Mesothelial cell of epicardium (in vitro differentiated cells): ENCODE data around the gene PTGIS. TPM values are rescaled to one million over a fixed set of nuclear protein-coding genes. Genes with fewer than 3 reads are reported as not detected.
A peak's percentile ranks its signal among the peaks of the same experiment; 100 is the strongest.

Experiments
- DNase-seq, 2 experiments: peaks; one replicate each; pipeline ENCODE4 v3.0.0; 2021; ENCODE audit warnings: low spot score in 2 of 2; ENCODE audit not compliant: unreplicated experiment in 2 of 2
- H3K27ac Mint-ChIP-seq: 2 replicates; pipeline ENCODE4 v1.8.0; 2021; ENCODE audit warnings: mixed read lengths
- H3K27me3 Mint-ChIP-seq: 2 replicates; pipeline ENCODE4 v1.8.0; 2021; ENCODE audit warnings: low read depth, mixed read lengths
- H3K36me3 Mint-ChIP-seq: 2 replicates; pipeline ENCODE4 v1.8.0; 2021; ENCODE audit warnings: mixed read lengths
- H3K4me1 Mint-ChIP-seq: 2 replicates; pipeline ENCODE4 v1.8.0; 2021; ENCODE audit warnings: mixed read lengths
- H3K4me3 Mint-ChIP-seq: 2 replicates; pipeline ENCODE4 v1.8.0; 2021; ENCODE audit warnings: mild to moderate bottlenecking, moderate library complexity, mixed read lengths
- H3K9me3 Mint-ChIP-seq: 2 replicates; pipeline ENCODE4 v1.8.0; 2021; ENCODE audit warnings: mixed read lengths
- CTCF ChIP-seq: fragments of 200-600 bp; sonication (generic); IDR thresholded peaks from one replicate; pipeline ENCODE4 v1.5.0; 2021; ENCODE audit warnings: antibody characterized with exemption; ENCODE audit not compliant: unreplicated experiment
- total RNA-seq: library from RNA; stranded (reverse); gene quantifications from 3 replicates; pipeline ENCODE4 v1.2.1, GENCODE V29; 2021

Gene PTGIS
- total RNA-seq, 1 donor from 2014 or later, result 113 TPM

GRCh38 chr20:49595811-49596561 is 28.0 kb upstream of the PTGIS start:
- Mint-ChIP-seq H3K27ac (peak overlapping the region; percentile 81), H3K27me3 (no peaks in the 10 kb centered on the region), H3K36me3 (no peaks in the 10 kb centered on the region), H3K9me3 (no peaks in the 10 kb centered on the region), H3K4me3 (no peak overlapping the region), H3K4me1 (peaks cover 38% of the 10 kb centered on the region)
- DNase-seq, result no peak
- TF ChIP-seq CTCF, result no peak

- DNase-seq, result no peak
- no peak for TF ChIP-seq CTCF
- Mint-ChIP-seq H3K4me3 (no peak overlapping the region), H3K27me3 (no peaks in the 10 kb centered on the region), H3K9me3 (no peaks in the 10 kb centered on the region), H3K4me1 (peaks cover 42% of the 10 kb centered on the region), H3K36me3 (no peaks in the 10 kb centered on the region), H3K27ac (peak overlapping the region; percentile 81)
Measured at GRCh38 chr20:49595346-49595745, 27.4 kb upstream of the PTGIS start.

GRCh38 chr20:49594931-49595315 is 27.0 kb upstream of the PTGIS start:
- no peaks in the 10 kb centered on the region for H3K36me3 Mint-ChIP-seq
- H3K27ac Mint-ChIP-seq, result peak overlapping the region; percentile 81
- TF ChIP-seq CTCF, result no peak
- no peaks in the 10 kb centered on the region for H3K27me3 Mint-ChIP-seq
- H3K4me3 Mint-ChIP-seq, result no peak overlapping the region
- peaks cover 47% of the 10 kb centered on the region for H3K4me1 Mint-ChIP-seq
- DNase-seq, result no peak
- H3K9me3 Mint-ChIP-seq, result no peaks in the 10 kb centered on the region

- Mint-ChIP-seq H3K36me3 (no peaks in the 10 kb centered on the region), H3K9me3 (no peaks in the 10 kb centered on the region), H3K27me3 (no peaks in the 10 kb centered on the region), H3K27ac (peak overlapping the region; percentile 81), H3K4me3 (no peak overlapping the region), H3K4me1 (peaks cover 47% of the 10 kb centered on the region)
- no peak for TF ChIP-seq CTCF
- DNase-seq, result no peak
Measured at GRCh38 chr20:49594143-49594930, 26.4 kb upstream of the PTGIS start.

GRCh38 chr20:49593466-49594142 is 25.7 kb upstream of the PTGIS start:
- Mint-ChIP-seq H3K27ac (peak overlapping the region; percentile 81), H3K4me1 (peaks cover 50% of the 10 kb centered on the region), H3K9me3 (no peaks in the 10 kb centered on the region), H3K27me3 (no peaks in the 10 kb centered on the region), H3K36me3 (no peaks in the 10 kb centered on the region), H3K4me3 (no peak overlapping the region)
- TF ChIP-seq CTCF, result no peak
- no peak for DNase-seq
